AG10803 (cell line): ENCODE data around the gene ANKS1B.

Source experiments
- DNase-seq: peaks from one replicate; pipeline ENCODE4 v3.0.0; 2010; ENCODE audit warnings: low read depth
- H3K4me3 ChIP-seq: 2 replicates; pipeline ENCODE4 v1.5.1; 2011; ENCODE audit warnings: mild to moderate bottlenecking, low read length, control low read depth
- TF ChIP-seq, protein P1 (sequence below): conservative IDR thresholded peaks from 2 replicates; pipeline ENCODE4 v1.5.1; 2011; ENCODE audit warnings: mild to moderate bottlenecking, low read length, control low read depth, inconsistent platforms

Gene ANKS1B

DNA sequence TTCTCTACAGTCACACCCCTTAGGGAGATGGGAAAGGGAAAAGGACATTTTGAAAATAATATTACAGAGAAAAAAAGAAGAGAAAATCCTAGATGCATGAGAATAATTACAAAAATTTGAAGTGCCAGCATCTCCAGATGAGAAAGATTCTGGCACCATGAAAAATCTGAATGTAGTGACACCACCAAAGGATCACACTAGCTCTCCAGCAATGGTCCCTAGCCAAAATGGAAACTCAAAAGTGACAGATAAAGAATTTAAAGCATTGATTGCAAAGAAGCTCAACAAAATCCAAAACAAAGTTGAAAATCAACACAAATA, 364.6 kb downstream of the ANKS1B start:
- DNase-seq = no peak
- TF ChIP-seq, protein P1, sequence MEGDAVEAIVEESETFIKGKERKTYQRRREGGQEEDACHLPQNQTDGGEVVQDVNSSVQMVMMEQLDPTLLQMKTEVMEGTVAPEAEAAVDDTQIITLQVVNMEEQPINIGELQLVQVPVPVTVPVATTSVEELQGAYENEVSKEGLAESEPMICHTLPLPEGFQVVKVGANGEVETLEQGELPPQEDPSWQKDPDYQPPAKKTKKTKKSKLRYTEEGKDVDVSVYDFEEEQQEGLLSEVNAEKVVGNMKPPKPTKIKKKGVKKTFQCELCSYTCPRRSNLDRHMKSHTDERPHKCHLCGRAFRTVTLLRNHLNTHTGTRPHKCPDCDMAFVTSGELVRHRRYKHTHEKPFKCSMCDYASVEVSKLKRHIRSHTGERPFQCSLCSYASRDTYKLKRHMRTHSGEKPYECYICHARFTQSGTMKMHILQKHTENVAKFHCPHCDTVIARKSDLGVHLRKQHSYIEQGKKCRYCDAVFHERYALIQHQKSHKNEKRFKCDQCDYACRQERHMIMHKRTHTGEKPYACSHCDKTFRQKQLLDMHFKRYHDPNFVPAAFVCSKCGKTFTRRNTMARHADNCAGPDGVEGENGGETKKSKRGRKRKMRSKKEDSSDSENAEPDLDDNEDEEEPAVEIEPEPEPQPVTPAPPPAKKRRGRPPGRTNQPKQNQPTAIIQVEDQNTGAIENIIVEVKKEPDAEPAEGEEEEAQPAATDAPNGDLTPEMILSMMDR = no peak
- no peak overlapping the region for H3K4me3 ChIP-seq

DNA sequence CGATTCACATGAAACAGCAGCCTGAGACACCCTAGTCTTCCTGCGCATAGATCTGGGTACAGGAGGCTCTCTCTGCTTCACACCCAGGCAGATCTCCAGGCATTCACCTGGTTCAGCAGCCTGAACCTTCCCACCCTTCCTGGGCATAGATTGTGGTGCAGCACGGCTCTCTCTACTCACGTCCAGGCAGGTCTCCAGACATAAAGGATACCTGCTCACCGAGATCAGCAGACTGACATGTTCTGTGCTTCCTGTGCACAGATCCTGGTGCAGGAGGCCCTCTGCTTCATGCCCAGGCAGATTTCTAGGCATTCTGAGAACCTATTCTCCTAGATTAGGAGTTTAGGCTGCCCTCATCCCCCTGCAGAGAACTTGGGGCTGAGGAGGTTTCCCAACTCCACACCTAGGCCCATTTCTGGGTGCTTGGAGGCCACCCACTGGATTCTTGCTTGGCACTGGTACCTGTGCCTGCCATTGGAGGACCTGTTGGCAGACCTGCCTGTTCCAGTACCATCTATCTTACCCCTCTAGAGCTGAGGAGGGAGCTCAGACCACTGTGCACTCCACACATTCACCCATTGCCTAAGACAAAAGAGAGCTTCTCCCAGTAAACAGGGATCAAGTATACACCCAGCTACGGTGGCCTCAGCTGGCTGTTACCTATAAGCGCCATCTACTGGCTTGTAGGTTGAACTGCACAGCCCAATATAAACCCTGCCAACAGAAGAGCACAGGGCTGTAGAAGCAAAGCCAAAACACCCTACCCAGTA, 365.2 kb downstream of the ANKS1B start:
- peak; percentile 36 for DNase-seq
- no peak overlapping the region for H3K4me3 ChIP-seq

DNA sequence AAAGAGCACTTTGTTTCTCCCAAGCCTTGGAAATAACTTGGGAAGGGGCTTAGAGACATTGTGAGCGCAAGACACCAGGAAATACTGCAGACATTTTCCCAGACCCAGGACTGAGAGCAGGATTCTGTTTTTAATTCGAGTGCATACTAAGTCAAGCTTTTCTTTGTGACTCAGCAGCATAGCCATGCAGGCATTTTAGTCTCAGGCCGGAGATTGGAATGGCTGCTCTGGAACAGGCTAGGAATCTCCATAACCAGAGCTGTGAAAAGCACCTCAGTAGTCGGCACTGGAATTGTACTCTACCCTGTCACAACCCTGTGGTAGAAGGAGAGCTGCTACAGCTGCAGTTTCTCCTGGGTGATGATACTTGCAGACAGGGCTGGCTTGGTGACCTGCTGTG, 366.1 kb downstream of the ANKS1B start:
- no peak overlapping the region for H3K4me3 ChIP-seq
- TF ChIP-seq, protein P1 = no peak
- peak; percentile 15 for DNase-seq

More for the DNA sequence above, 365.2 kb downstream of the ANKS1B start:
- TF ChIP-seq, protein P1 = peak; percentile 71

DNA sequence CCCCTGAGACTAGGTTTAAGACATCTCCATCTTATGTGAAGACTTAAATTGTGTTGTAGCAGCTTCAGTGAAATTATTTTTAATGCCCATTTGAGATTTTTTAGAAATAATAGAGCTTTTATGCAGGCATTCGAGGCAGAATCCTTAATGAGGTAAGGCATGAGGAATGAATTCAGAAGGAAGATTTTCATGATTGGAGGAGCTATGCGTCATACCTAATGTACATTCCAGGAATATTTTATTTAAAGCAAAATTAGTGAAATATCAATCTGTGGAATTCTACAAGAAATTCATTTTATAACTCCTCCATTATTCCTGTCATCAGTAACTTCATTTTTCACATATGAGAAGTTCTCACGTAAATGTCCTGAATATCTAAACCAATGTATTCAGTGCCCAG, 373.1 kb downstream of the ANKS1B start:
- DNase-seq = no peak

DNA sequence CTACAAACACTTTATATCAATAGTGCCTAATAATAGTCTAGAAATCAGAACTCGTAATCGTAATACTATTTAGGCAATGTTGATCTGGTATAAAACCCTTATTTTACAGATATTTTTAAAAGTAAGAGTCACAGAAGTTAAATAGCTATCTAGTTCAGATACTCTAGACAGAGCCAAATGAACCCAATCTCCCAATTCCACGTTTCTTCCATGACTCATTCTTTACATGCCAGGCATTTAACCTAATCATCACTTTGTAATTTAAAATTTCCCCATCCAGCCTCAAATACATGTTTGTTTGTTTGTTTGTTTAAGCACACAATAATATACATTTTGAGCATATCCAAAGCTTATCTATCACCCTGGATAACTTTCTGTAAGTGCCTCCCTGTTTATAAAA, 373.6 kb downstream of the ANKS1B start:
- DNase-seq = no peak
- TF ChIP-seq, protein P1 = no peak
- H3K4me3 ChIP-seq = no peak overlapping the region

More for the DNA sequence above, 373.1 kb downstream of the ANKS1B start:
- H3K4me3 ChIP-seq = no peak overlapping the region
- TF ChIP-seq, protein P1 = no peak

DNA sequence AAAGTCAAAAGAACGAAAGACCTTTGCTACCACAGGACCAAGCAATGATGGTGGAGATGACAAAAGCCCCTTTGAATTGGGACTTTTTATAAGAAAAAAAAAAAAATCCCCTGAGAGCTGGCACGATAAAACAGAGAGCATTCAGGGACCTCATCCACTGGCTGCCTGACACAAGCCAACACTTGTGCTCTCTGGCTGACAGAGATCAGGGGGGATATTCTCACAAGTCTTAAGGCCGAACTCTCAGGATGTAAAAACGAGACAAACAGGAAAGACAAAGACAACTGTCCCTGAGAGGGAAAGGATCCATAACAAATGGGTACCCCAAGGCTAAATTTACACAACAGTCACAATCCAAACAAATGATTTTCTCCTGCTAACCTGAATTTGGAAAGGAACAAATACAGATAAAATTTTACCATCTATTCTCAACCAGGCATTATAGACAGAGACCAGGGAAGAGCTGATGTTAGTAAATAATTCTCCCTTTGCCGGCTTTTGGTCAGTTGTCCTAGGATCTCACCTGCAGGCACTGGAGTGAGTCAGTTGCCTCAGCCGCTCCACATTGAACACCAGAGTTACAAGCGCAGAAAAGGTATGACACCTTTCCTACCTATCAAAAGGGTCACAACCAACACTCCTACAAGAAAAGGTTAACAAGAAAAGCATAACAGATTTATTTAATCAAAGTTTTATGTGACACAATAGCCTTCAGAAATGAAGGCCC, 375.1 kb downstream of the ANKS1B start:
- no peak for DNase-seq
- TF ChIP-seq, protein P1 = no peak
- no peak overlapping the region for H3K4me3 ChIP-seq

DNA sequence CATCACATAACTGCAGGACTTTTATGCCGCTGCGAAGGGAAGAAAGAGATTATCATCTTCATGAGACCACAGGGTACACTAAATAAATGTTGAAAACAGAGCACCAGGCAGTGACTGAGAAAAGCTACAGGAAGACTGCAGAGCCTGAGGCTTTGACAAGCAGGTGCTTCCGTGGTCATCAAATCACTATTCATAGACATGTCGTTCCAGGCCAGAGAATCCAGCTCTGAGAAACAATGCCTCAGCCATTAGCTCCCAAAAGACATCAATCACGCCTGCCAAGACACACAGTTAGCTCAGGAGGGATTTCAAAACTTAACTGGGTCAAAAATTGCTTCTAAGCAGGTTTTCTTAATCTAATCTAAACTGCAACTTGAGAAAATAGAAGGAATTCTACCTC, 384.3 kb downstream of the ANKS1B start:
- no peak for DNase-seq
- TF ChIP-seq, protein P1 = no peak
- no peak overlapping the region for H3K4me3 ChIP-seq
